ENCODE measurements around the gene PIM1. TPM values are rescaled to one million over a fixed set of nuclear protein-coding genes. Genes with fewer than 3 reads are reported as not detected.

PIM1 gene
- total and polyA plus RNA-seq, 9 of the 15 experiments (the other 6 are each of a cell fraction or from before 2014, with no cell fraction given) = 19.0 to 789 (median 212) TPM

GRCh38 chr6:37174515-37175331, 4.8 kb downstream of the PIM1 start (continued):
- no peak for TF ChIP-seq THRA (IDR thresholded peaks at IDR 0.05)
- TF ChIP-seq SREBF1 (IDR thresholded peaks at IDR 0.05; ENCODE audit: borderline replicate concordance, low read depth, low read length) = no peak
- TF ChIP-seq THAP12 (CRISPR knock-in tag; IDR thresholded peaks at IDR 0.05) = no peak
- no peak for TF ChIP-seq NR2F6 (CRISPR knock-in tag; IDR thresholded peaks at IDR 0.05)
- TF ChIP-seq GTF3C2 (IDR thresholded peaks at IDR 0.05; ENCODE audit: borderline replicate concordance, extremely low read depth, insufficient read length) = no peak
- no peak for TF ChIP-seq CREB3L1 (IDR thresholded peaks at IDR 0.05; ENCODE audit: borderline replicate concordance, low read depth)
- no peak for TF ChIP-seq BRD4 (IDR thresholded peaks at IDR 0.05)
- no peak for TF ChIP-seq ZNF639 (CRISPR knock-in tag; conservative IDR thresholded peaks at IDR 0.05 in 1 of 2, IDR thresholded peaks at IDR 0.05 in 1 of 2)
- TF ChIP-seq DLX4 (CRISPR knock-in tag; IDR thresholded peaks at IDR 0.05) = no peak
- TF ChIP-seq FOXP4 (CRISPR knock-in tag; IDR thresholded peaks at IDR 0.05; ENCODE audit: borderline replicate concordance) = no peak
- TF ChIP-seq ZNF165 (CRISPR knock-in tag; IDR thresholded peaks at IDR 0.05; ENCODE audit: borderline replicate concordance) = no peak
